Urothelium cell line (cell line): ENCODE measurements around the gene MLF2.
A peak's percentile ranks its signal among the peaks of the same experiment; 100 is the strongest.

ENCODE experiments used
- DNase-seq: peaks from one replicate; pipeline ENCODE4 v3.0.0; 2011; ENCODE audit warnings: low spot score, mixed read lengths
- FAIRE-seq: peaks from 2 replicates; lab custom pipeline; 2011; peaks lifted over from hg19 to GRCh38; lab: Jason Lieb, UNC

Gene MLF2

GRCh38 chr12:6752921-6753771 is at the start of gene MLF2:
TSS of gene MLF2 (minus strand) at chr12:6753141. CDS start at chr12:6752334, 807 bp downstream.
- peak; percentile 90 for FAIRE-seq
- DNase-seq = peak; percentile 99

- DNase-seq = no peak
- no peak for FAIRE-seq
Observed at GRCh38 chr12:6799147-6799546, 46.2 kb upstream of the MLF2 start.

- FAIRE-seq (no peak), DNase-seq (no peak)
Observed at GRCh38 chr12:6796576-6796975, 43.6 kb upstream of the MLF2 start.

GRCh38 chr12:6795088-6795487 is 42.1 kb upstream of the MLF2 start:
- FAIRE-seq (no peak), DNase-seq (no peak)

- peak; percentile 50 for FAIRE-seq
- no peak for DNase-seq
Observed at GRCh38 chr12:6792522-6793201, 39.7 kb upstream of the MLF2 start.

- no peak for FAIRE-seq
Observed at GRCh38 chr12:6791931-6792520, 39.1 kb upstream of the MLF2 start.

GRCh38 chr12:6790496-6791150 is 37.7 kb upstream of the MLF2 start:
- FAIRE-seq (no peak), DNase-seq (no peak)

More at GRCh38 chr12:6791931-6792520, 39.1 kb upstream of the MLF2 start:
- DNase-seq = no peak

GRCh38 chr12:6788972-6789924 is 36.3 kb upstream of the MLF2 start, which contains the start of gene CD4:
TSS of gene CD4 (plus strand) at chr12:6789528. CDS start at chr12:6800139, 10,611 bp downstream.
- FAIRE-seq (no peak), DNase-seq (no peak)

GRCh38 chr12:6787309-6787708 is 34.4 kb upstream of the MLF2 start:
- DNase-seq (no peak), FAIRE-seq (no peak)

- peak; percentile 85 for FAIRE-seq
- no peak for DNase-seq
Observed at GRCh38 chr12:6786416-6787094, 33.6 kb upstream of the MLF2 start.

GRCh38 chr12:6784761-6785160 is 31.8 kb upstream of the MLF2 start:
- DNase-seq (no peak), FAIRE-seq (no peak)

- DNase-seq = no peak
- no peak for FAIRE-seq
Observed at GRCh38 chr12:6784296-6784695, 31.4 kb upstream of the MLF2 start.

GRCh38 chr12:6783828-6784227 is 30.9 kb upstream of the MLF2 start:
- FAIRE-seq (no peak), DNase-seq (no peak)

GRCh38 chr12:6782850-6783566 is 30.1 kb upstream of the MLF2 start:
- DNase-seq = no peak
- no peak for FAIRE-seq

- DNase-seq = no peak
- FAIRE-seq = no peak
Observed at GRCh38 chr12:6782119-6782518, 29.2 kb upstream of the MLF2 start.

- FAIRE-seq (no peak), DNase-seq (no peak)
Observed at GRCh38 chr12:6780573-6780972, 27.6 kb upstream of the MLF2 start.

- FAIRE-seq = peak; percentile 53
- no peak for DNase-seq
Observed at GRCh38 chr12:6779708-6780432, 26.9 kb upstream of the MLF2 start.
